Fibroblast of the aortic adventitia (primary cell): ENCODE results near the gene CCNL2. TPM values are rescaled to one million over a fixed set of nuclear protein-coding genes. Genes with fewer than 3 reads are reported as not detected.

Experiments
- DNase-seq: peaks from one replicate; pipeline ENCODE4 v3.0.0-alpha.2; 2010; ENCODE audit warnings: low read depth
- H3K4me3 ChIP-seq: 2 replicates; pipeline ENCODE4 v1.5.1; 2011; ENCODE audit warnings: low read depth, mild to moderate bottlenecking, control low read depth, low read length, moderate library complexity
- CTCF ChIP-seq: IDR thresholded peaks from 2 replicates; pipeline ENCODE4 v1.5.1; 2011; ENCODE audit warnings: mild to moderate bottlenecking, low read length, control low read depth, inconsistent platforms; ENCODE audit not compliant: insufficient read depth
- total RNA-seq: library from RNA; depleted of rRNA; stranded (reverse); fragments of >200 nt; gene quantifications from 2 replicates; pipeline ENCODE4 v1.2.3, GENCODE V29; 2012; ENCODE audit warnings: low replicate concordance

CCNL2 gene
- total RNA-seq, 1 donor = 102 TPM

GRCh38 chr1:1393428-1393827 lies 5.7 kb downstream of the CCNL2 start:
- TF ChIP-seq CTCF = no peak
- no peak overlapping the region for H3K4me3 ChIP-seq
- no peak for DNase-seq

- no peak overlapping the region for H3K4me3 ChIP-seq
- no peak for TF ChIP-seq CTCF
- DNase-seq = no peak
These were observed 6.1 kb downstream of the CCNL2 start for GRCh38 chr1:1393014-1393413.

- no peak for DNase-seq
- H3K4me3 ChIP-seq = no peak overlapping the region
- TF ChIP-seq CTCF = no peak
These were observed 7.9 kb downstream of the CCNL2 start for GRCh38 chr1:1391225-1391624.

- no peak for DNase-seq
- H3K4me3 ChIP-seq = no peak overlapping the region
- TF ChIP-seq CTCF = no peak
These were observed 8.5 kb downstream of the CCNL2 start for GRCh38 chr1:1390675-1391074.

GRCh38 chr1:1388078-1388472 lies 11.1 kb downstream of the CCNL2 start:
- TF ChIP-seq CTCF = no peak
- H3K4me3 ChIP-seq = no peak overlapping the region
- no peak for DNase-seq

GRCh38 chr1:1387098-1388077 lies 11.7 kb downstream of the CCNL2 start:
- no peak for TF ChIP-seq CTCF
- H3K4me3 ChIP-seq = no peak overlapping the region
- no peak for DNase-seq
